Hematopoietic multipotent progenitor cell treated with erythropoietin and hydrocortisone succinate and interleukin-3 and kit ligand, for 17 days (in vitro differentiated cells): Measurements from ENCODE around the gene SP2.
A peak's percentile ranks its signal among the peaks of the same experiment; 100 is the strongest.
"Not testable (repeated sequence)": the region's sequence is repeated elsewhere in the genome, so short reads cannot be mapped to it uniquely, and the experiment has no call there.

ENCODE experiments used
- DNase-seq: peaks from one replicate; pipeline ENCODE4 v3.0.0-alpha.2; 2015; ENCODE audit warnings: low spot score

Gene SP2

DNA sequence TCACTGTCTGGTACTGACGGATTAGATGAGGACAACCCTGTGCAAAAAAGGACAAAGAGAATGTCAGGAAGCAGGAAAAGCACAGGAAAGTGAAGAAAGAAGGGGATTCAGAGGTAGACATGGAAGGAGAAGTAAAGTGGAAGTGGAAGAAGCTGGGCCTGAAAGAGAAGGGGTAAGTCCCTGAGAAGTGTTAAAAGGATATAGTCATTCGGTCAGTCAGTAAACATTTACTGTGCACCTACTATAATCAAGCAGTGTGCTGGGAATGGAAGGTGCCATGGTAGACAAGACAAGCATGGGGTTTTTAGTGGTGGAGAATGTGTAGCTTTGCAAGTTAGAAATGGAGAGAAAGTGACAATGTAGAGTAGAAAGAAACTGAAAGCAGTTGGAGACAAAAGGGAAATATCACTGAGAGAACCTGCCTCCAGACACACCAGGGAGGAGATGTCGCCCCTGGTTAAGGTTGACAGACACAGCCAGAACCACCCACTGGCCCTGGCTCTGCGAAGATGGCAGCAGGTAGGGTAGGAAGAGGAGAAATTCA lies 4.4 kb upstream of the SP2 start:
- DNase-seq, result no peak

DNA sequence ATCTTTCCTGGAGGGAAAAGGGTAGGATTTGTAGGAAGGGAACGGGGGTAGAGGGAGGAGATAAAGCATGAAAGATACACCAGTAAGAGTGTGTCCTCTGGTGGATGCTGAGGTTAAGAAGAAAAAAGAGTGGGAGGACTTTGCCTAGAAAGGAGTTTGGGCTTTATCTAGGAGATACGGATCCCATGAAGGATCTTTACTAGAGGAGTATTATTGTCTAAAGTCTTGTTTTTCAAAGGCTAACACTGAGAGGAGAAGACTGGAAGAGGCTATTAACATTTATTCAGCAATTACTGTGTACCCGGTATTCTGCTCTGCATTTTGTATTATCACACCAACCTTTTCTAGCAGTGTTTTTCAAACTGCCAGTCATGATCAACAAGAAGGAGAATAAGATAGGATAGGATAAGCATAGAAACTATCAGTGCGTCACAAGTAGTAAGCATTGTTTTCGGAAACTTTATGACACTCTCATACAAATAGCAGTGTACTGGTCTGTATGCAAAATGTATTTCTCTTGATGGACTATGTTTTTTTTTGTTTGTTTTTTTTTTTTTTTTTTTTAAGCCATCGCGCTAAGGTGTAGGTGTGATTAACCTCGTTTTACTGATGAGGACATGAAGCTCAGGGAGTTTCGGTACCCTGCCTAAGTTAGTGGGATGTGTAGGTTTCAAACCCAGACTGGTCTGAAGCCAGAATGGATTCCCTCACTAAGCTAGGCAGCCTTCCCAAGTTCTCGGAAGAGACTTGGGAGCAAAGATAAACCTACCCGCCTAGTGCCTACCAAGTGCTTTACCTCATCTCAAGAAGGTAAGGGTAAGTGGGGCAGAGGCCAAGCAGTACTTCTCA lies 1.3 kb upstream of the SP2 start:
- DNase-seq, result peak; percentile 24

DNA sequence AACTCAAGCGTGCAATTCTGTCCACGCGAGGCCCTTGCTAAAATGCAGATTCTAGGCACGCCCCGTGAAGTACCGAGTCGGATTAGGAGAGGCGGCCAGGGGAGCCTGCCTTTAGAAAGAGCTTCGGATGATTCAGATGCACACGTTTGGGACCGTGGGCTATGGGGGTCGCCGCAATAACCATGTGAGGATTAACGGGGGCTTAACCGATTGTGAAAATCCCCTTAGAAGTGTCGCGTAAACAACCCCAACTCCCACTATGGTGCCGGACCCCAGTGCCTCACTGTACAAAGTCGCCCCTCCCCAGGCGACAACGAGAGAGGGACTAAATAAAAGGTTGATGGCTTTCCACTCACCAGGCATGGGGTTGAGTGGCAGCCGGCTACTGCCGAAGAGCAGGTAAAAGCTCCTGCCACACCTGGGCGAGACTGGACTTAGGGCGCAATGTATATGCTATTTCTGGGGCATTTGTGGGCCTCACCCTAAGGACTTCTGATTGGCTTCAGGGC lies 635 bp upstream of the SP2 start:
- DNase-seq, result peak; percentile 66

DNA sequence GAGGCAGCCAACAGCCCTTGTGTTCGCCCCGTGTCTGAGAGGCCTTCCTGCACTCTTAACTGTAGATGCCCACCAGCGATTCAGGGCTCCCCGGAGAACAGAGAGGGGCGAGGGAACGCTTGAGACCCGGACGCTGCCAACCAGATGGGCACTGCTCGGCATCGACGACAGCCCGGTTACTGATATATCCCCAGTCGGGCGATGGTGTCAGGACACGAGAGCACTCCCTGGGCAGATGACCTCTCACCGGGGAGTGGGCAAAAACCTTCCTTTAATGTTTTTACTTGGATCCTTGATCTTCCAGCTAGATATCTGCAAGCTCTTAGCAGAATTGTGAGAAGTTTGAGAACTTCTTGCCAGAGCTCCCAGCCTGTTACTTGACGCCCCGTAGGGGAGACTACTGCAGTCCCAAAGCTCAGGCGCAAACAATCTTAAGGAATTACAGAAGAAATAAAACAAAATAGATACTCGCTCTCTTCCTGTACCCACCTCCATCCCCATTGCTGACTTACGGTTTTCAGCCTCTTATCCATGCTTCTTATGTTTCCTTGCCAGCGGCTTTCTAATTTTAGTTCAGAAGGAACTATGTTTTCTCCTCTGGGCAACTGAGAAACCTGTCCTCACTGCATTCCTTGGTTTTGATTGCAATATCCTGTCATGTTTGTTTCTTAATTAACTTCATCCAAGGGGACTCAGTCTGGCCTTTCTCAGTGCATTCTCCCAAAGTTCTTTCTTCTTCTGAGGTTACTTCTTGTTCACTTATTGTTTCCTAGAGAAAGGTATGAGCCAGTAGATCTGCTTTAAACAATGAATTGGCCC lies 845 bp downstream of the SP2 start:
- peak; percentile 16 for DNase-seq

DNA sequence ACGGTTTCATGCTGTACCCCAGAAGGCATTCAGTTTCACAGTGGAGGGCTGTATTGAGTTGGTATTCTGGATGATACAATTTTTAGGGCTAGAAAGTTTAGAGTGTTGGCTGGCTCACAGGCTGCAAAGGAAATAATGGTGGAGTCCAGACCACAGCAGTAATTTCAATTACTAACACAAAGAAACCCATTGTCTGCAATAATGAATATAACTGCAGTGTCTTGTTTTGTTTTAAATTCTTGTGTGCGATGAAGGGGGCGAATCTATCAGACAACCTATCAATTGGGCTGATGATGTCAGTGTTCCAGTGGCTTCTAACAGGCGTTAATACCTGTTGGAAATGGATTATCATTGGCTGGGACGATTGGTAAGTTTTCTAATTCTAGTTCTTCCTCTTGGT lies 1.5 kb downstream of the SP2 start:
- DNase-seq, result no peak

GRCh38 chr17:47898241-47898640 lies 2.2 kb downstream of the SP2 start:
- DNase-seq, result no peak

GRCh38 chr17:47899643-47900042 lies 3.6 kb downstream of the SP2 start:
- no peak for DNase-seq

- no peak for DNase-seq
Observed at GRCh38 chr17:47901423-47901822, 5.4 kb downstream of the SP2 start.

- no peak for DNase-seq
Observed at GRCh38 chr17:47902039-47902744, 6.2 kb downstream of the SP2 start.

DNA sequence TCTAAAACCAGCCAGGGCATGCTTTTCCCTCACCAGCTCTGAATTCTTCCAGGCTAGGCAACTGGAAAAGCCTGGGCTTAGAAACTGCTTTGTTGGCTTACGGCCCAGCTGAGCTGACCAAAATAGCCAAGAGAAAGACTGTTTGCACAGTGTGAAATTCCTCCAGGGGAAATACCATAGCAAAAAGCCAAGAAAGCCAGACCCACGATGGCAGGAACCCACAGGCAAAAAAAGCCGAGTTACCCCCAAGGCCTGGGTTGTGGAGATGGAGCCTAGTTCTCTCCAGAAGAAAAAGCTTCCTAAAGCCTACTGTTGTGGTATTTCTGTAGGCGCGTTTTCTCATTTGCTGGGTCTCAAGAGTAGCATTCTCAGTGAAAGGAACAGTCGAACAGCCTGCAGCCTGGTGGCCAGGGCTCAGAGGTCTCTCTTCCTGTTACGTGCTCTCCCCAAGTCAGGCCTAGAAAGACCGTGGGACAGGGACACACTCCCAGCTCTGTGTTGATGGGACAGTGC lies 9.2 kb downstream of the SP2 start:
- no peak for DNase-seq

GRCh38 chr17:47906443-47906842 lies 10.4 kb downstream of the SP2 start:
- no peak for DNase-seq

DNA sequence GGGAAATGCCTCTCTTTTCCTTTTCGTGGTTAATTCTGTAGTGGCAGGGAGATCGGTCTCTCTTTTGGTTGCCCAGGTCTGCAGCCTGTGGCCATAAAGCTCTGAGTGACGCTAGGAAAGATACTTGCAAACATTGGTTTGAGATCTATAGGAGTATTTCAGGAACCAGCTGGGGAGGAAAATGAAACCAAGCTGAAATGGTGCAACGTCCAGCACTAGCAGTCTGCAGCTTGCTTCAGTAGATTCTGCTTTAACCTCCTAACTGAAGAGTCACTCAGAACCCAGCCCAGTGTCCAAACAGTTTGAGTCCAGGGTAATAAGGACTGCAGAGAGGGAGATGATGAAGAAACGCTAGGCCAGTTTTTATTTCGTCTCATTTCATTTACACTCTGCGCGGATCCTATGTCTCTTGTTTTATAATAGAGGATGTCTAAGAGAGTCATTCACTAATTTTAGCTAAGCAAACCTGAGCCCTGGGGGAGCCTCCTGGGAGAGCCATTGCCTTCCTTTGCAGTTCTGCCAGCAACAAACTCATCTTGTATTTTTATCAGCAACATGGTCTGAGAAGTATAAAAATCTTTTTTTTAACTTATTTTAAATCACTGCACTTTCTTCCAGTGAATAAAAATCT lies 12.0 kb downstream of the SP2 start:
- no peak for DNase-seq

- no peak for DNase-seq
Observed at GRCh38 chr17:47913050-47913449, 17.0 kb downstream of the SP2 start.

DNA sequence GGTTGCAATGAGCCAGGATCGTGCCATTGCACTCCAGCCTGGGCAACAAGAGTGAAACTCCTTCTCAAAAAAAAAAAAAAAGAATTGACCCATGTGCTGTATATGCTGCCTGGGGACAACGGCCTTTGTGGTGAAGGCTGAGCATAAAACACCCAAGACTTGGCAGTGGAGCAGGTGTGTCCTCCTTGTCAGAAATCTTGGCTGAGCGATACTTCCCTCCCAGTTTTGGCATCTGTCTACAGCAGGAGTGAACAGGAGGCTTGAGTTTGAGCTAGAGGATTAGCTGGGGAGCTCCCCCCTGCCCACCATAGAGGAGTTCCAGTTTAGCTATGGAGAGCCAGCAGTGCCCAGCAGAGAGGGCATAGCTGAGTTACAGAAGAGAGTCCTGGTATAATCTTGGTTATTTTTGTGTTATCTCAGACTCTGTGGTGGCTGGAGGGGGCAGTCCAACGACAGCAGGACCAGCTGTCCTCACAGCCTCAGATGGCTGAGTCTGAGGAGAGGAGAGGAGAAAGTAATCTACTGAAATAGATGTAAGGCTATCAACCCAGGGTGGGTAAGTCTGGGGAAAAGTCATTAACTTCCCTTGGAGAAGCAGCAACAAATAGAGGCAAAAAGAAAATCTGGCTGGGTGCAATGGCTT lies 18.4 kb downstream of the SP2 start:
- no peak for DNase-seq

DNA sequence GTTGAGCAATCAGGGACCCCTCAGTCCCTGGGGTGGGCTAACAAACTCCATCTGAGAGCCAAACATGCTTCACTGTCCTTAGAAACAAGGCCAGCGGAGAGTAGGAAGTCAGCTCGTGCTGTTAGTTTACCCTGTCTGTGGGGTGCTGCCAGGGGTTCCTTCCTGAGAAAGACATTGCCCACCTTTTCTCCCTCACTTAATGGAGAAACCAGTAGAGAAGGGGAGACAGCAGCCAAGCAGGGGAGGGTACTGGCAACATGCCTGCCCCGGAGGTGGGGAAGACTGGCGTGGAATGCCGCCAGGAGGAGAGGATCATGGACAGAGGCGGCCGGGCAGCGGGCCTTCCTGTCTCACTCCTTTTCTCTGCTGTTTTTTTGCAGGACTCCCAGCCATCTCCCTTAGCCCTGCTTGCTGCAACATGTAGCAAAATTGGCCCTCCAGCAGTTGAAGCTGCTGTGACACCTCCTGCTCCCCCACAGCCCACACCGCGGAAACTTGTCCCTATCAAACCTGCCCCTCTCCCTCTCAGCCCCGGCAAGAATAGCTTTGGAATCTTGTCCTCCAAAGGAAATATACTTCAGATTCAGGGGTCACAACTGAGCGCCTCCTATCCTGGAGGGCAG lies 19.9 kb downstream of the SP2 start:
- no peak for DNase-seq

DNA sequence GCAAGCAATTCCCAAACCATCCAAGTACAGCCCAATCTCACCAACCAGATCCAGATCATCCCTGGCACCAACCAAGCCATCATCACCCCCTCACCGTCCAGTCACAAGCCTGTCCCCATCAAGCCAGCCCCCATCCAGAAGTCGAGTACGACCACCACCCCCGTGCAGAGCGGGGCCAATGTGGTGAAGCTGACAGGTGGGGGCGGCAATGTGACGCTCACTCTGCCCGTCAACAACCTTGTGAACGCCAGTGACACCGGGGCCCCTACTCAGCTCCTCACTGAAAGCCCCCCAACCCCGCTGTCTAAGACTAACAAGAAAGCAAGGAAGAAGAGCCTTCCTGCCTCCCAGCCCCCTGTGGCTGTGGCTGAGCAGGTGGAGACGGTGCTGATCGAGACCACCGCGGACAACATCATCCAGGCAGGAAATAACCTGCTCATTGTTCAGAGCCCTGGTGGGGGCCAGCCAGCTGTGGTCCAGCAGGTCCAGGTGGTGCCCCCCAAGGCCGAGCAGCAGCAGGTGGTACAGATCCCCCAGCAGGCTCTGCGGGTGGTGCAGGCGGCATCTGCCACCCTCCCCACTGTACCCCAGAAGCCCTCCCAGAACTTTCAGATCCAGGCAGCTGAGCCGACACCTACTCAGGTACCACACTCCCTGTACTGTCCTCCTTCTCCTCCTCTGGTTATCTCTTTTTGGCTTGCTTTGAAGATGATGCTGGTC lies 20.6 kb downstream of the SP2 start:
- no peak for DNase-seq

DNA sequence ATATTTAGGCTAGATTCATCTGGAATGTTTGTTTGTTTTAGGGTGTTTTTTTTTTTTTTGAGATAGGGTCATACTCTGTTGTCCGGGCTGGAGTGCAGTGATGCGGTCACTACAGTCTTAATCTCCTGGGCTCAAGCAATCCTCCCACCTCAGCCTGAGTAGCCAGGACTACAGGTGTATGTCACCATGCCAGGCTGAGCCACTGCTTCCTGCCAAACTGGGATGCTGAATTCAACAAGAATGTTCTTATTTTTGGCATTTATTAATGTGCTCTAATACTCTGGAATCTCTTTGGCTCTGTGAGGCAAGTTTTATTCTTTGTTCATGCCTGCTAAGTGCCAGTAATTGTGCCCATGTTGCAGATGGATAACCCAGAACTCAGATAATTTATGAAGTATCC lies 21.5 kb downstream of the SP2 start:
- no peak for DNase-seq

GRCh38 chr17:47918006-47918405 lies 22.0 kb downstream of the SP2 start:
- DNase-seq, result no peak

GRCh38 chr17:47918991-47919390 lies 23.0 kb downstream of the SP2 start:
- no peak for DNase-seq

DNA sequence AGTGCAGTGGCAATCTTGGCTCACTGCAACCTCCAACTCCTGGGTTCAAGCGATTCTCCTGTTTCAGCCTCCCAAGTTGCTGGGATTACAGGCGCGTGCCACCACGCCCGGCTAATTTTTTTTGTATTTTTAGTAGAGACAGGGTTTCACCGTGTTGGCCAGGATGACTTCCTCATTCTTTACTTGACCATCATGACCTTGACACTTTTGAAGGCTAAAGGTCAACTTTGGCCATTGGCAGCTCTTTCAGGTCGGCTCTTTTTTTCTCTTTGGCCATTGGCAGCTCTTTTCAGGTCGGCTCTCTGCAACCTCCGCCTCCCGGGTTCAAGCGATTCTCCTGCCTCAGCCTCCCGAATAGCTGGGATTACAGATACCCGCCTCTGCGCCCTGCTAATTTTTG lies 23.9 kb downstream of the SP2 start:
- DNase-seq, result not testable (repeated sequence)
